ENCODE results near the gene SERPINF2.
"Not testable (repeated sequence)": the region's sequence is repeated elsewhere in the genome, so short reads cannot be mapped to it uniquely, and the experiment has no call there.

SERPINF2 gene

GRCh38 chr17:1762233-1762900 lies 19.7 kb downstream of the SERPINF2 start:
- in situ Hi-C loops (cut with MboI; ENCODE audit: low sequenced_read_pairs) = no loop called here

- in situ Hi-C loops (cut with MboI; ENCODE audit: low sequenced_read_pairs) = no loop called here
Observed at GRCh38 chr17:1762901-1763898, 20.5 kb downstream of the SERPINF2 start.

GRCh38 chr17:1764284-1764683 lies 21.6 kb downstream of the SERPINF2 start:
- in situ Hi-C loops (cut with MboI; ENCODE audit: low sequenced_read_pairs) = no loop called here

GRCh38 chr17:1764705-1765104 lies 22.0 kb downstream of the SERPINF2 start:
- in situ Hi-C loops (cut with MboI; ENCODE audit: low sequenced_read_pairs) = not testable (repeated sequence)

- in situ Hi-C loops (cut with MboI; ENCODE audit: low sequenced_read_pairs) = no loop called here
Observed at GRCh38 chr17:1765576-1765975, 22.9 kb downstream of the SERPINF2 start.

GRCh38 chr17:1766382-1767135 lies 23.9 kb downstream of the SERPINF2 start:
- in situ Hi-C loops (cut with MboI; ENCODE audit: low sequenced_read_pairs) = no loop called here

- in situ Hi-C loops (cut with MboI; ENCODE audit: low sequenced_read_pairs) = no loop called here
Observed at GRCh38 chr17:1767358-1767757, 24.7 kb downstream of the SERPINF2 start.

GRCh38 chr17:1769822-1770477 lies 27.3 kb downstream of the SERPINF2 start:
- in situ Hi-C loops (cut with MboI; ENCODE audit: low sequenced_read_pairs) = no loop called here

- in situ Hi-C loops (cut with MboI; ENCODE audit: low sequenced_read_pairs) = not testable (repeated sequence)
Observed at GRCh38 chr17:1773000-1773695, 30.5 kb downstream of the SERPINF2 start.

- in situ Hi-C loops (cut with MboI; ENCODE audit: low sequenced_read_pairs) = no loop called here
Observed at GRCh38 chr17:1773696-1774181, 31.1 kb downstream of the SERPINF2 start.

GRCh38 chr17:1774390-1775176 lies 31.9 kb downstream of the SERPINF2 start:
- in situ Hi-C loops (cut with MboI; ENCODE audit: low sequenced_read_pairs) = no loop called here

- in situ Hi-C loops (cut with MboI; ENCODE audit: low sequenced_read_pairs) = no loop called here
Observed at GRCh38 chr17:1776328-1776727, 33.7 kb downstream of the SERPINF2 start.

- in situ Hi-C loops (cut with MboI; ENCODE audit: low sequenced_read_pairs) = no loop called here
Observed at GRCh38 chr17:1776857-1777256, 34.2 kb downstream of the SERPINF2 start.

- in situ Hi-C loops (cut with MboI; ENCODE audit: low sequenced_read_pairs) = no loop called here
Observed at GRCh38 chr17:1779571-1780131, 37.0 kb downstream of the SERPINF2 start.

GRCh38 chr17:1782171-1782567 lies 39.5 kb downstream of the SERPINF2 start:
- in situ Hi-C loops (cut with MboI; ENCODE audit: low sequenced_read_pairs) = no loop called here

- in situ Hi-C loops (cut with MboI; ENCODE audit: low sequenced_read_pairs) = no loop called here
Observed at GRCh38 chr17:1783271-1783670, 40.6 kb downstream of the SERPINF2 start.

GRCh38 chr17:1783834-1784611 lies 41.4 kb downstream of the SERPINF2 start:
- in situ Hi-C loops (cut with MboI; ENCODE audit: low sequenced_read_pairs) = no loop called here

GRCh38 chr17:1785930-1786329 lies 43.3 kb downstream of the SERPINF2 start:
- in situ Hi-C loops (cut with MboI; ENCODE audit: low sequenced_read_pairs) = no loop called here
